HG02852 (cell line): ENCODE data around the gene RNF220.

ENCODE experiments used
- ATAC-seq: cut with Tn5 transposase; IDR thresholded peaks from one replicate; pipeline ENCODE4 v1.9.1; 2021; ENCODE audit warnings: mild to moderate bottlenecking, moderate library complexity; ENCODE audit not compliant: unreplicated experiment

Gene RNF220

GRCh38 chr1:44406737-44407429, 1.8 kb downstream of the RNF220 start:
- no peak for ATAC-seq

- ATAC-seq, result no peak
Measured at GRCh38 chr1:44407430-44408211, 2.6 kb downstream of the RNF220 start.

- no peak for ATAC-seq
Measured at GRCh38 chr1:44408212-44408582, 3.1 kb downstream of the RNF220 start.

GRCh38 chr1:44408632-44409602, 3.9 kb downstream of the RNF220 start:
- ATAC-seq, result no peak

- no peak for ATAC-seq
Measured at GRCh38 chr1:44409757-44410156, 4.7 kb downstream of the RNF220 start.

GRCh38 chr1:44411861-44412260, 6.8 kb downstream of the RNF220 start:
- ATAC-seq, result no peak

GRCh38 chr1:44412601-44413000, 7.5 kb downstream of the RNF220 start:
- no peak for ATAC-seq

GRCh38 chr1:44413740-44414139, 8.7 kb downstream of the RNF220 start:
- ATAC-seq, result no peak

GRCh38 chr1:44415013-44415412, 10.0 kb downstream of the RNF220 start:
- ATAC-seq, result no peak

- ATAC-seq, result no peak
Measured at GRCh38 chr1:44416408-44416807, 11.4 kb downstream of the RNF220 start.

- no peak for ATAC-seq
Measured at GRCh38 chr1:44417351-44418021, 12.4 kb downstream of the RNF220 start.

GRCh38 chr1:44418022-44418673, 13.1 kb downstream of the RNF220 start:
- ATAC-seq, result no peak

GRCh38 chr1:44419901-44420300, 14.8 kb downstream of the RNF220 start:
- no peak for ATAC-seq

- ATAC-seq, result no peak
Measured at GRCh38 chr1:44420535-44420934, 15.5 kb downstream of the RNF220 start.

GRCh38 chr1:44421446-44421884, 16.4 kb downstream of the RNF220 start:
- ATAC-seq, result no peak

- no peak for ATAC-seq
Measured at GRCh38 chr1:44422161-44422560, 17.1 kb downstream of the RNF220 start.

- no peak for ATAC-seq
Measured at GRCh38 chr1:44423591-44424537, 18.8 kb downstream of the RNF220 start.

GRCh38 chr1:44424747-44425146, 19.7 kb downstream of the RNF220 start:
- no peak for ATAC-seq
